Osteocyte (in vitro differentiated cells): ENCODE results near the gene WNT7B. TPM values are rescaled to one million over a fixed set of nuclear protein-coding genes. Genes with fewer than 3 reads are reported as not detected.

ENCODE experiments used
- DNase-seq: peaks from one replicate; pipeline ENCODE4 v3.0.0; 2021; ENCODE audit warnings: mixed read lengths; ENCODE audit not compliant: unreplicated experiment; ENCODE audit errors: extremely low spot score
- H3K27ac Mint-ChIP-seq: one replicate; pipeline ENCODE4 v1.8.0; 2021; ENCODE audit warnings: mild to moderate bottlenecking, mixed read lengths; ENCODE audit not compliant: unreplicated experiment
- H3K27me3 Mint-ChIP-seq: one replicate; pipeline ENCODE4 v1.8.0; 2021; ENCODE audit warnings: mixed read lengths; ENCODE audit not compliant: unreplicated experiment
- H3K36me3 Mint-ChIP-seq: one replicate; pipeline ENCODE4 v1.8.0; 2021; ENCODE audit warnings: mixed read lengths; ENCODE audit not compliant: unreplicated experiment
- H3K4me1 Mint-ChIP-seq: one replicate; pipeline ENCODE4 v1.8.0; 2021; ENCODE audit warnings: mixed read lengths; ENCODE audit not compliant: unreplicated experiment
- H3K4me3 Mint-ChIP-seq: one replicate; pipeline ENCODE4 v1.8.0; 2021; ENCODE audit warnings: mild to moderate bottlenecking, moderate library complexity, mixed read lengths; ENCODE audit not compliant: unreplicated experiment
- H3K9me3 Mint-ChIP-seq: one replicate; pipeline ENCODE4 v1.8.0; 2021; ENCODE audit warnings: mixed read lengths; ENCODE audit not compliant: unreplicated experiment
- CTCF ChIP-seq: fragments of 200-600 bp; sonication (generic); IDR thresholded peaks from 2 replicates; pipeline ENCODE4 v1.5.0; 2021; ENCODE audit warnings: antibody characterized with exemption, mild to moderate bottlenecking, moderate library complexity
- total RNA-seq: library from RNA; stranded (reverse); gene quantifications from 2 replicates; pipeline ENCODE4 v1.2.1, GENCODE V29; 2021

WNT7B gene
- total RNA-seq, 1 donor from 2014 or later, result 2.3 TPM

GRCh38 chr22:45934659-45935341 lies 42.2 kb downstream of the WNT7B start:
- DNase-seq, result no peak
- H3K36me3 Mint-ChIP-seq, result no peaks in the 10 kb centered on the region
- no peak for TF ChIP-seq CTCF
- no peak overlapping the region for H3K27ac Mint-ChIP-seq
- H3K9me3 Mint-ChIP-seq, result no peaks in the 10 kb centered on the region
- H3K4me3 Mint-ChIP-seq, result no peak overlapping the region
- H3K4me1 Mint-ChIP-seq, result peaks cover 22% of the 10 kb centered on the region
- H3K27me3 Mint-ChIP-seq, result peaks cover 9% of the 10 kb centered on the region

DNA sequence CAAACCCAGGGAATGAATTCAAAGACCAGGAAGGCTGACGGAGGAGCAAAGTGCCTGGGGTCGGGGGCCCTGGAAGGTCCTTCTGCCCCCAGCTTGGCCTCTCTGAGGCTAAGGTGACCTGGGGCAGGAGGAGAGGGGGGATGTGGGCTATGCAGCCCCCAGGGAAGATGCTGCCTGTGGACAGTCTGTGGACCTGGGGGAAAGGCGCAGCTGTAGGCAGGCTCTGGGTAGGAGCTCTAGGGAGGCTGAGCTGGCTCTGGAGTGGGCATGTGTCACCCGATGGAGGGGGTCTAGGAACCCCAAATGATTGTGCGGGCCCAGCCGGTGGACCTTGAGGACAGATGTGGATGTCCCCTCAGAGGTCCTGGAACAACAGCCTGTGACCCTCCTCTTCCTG lies 42.8 kb downstream of the WNT7B start:
- no peaks in the 10 kb centered on the region for H3K36me3 Mint-ChIP-seq
- peaks cover 7% of the 10 kb centered on the region for H3K27me3 Mint-ChIP-seq
- DNase-seq, result no peak
- peaks cover 22% of the 10 kb centered on the region for H3K4me1 Mint-ChIP-seq
- H3K9me3 Mint-ChIP-seq, result no peaks in the 10 kb centered on the region
- H3K27ac Mint-ChIP-seq, result no peak overlapping the region
- H3K4me3 Mint-ChIP-seq, result no peak overlapping the region
- no peak for TF ChIP-seq CTCF

- Mint-ChIP-seq H3K27me3 (peaks cover 7% of the 10 kb centered on the region), H3K9me3 (no peaks in the 10 kb centered on the region), H3K4me3 (no peak overlapping the region), H3K27ac (no peak overlapping the region), H3K36me3 (no peaks in the 10 kb centered on the region), H3K4me1 (peaks cover 22% of the 10 kb centered on the region)
- no peak for TF ChIP-seq CTCF
- no peak for DNase-seq
These were observed 43.3 kb downstream of the WNT7B start for GRCh38 chr22:45933506-45934167.

DNA sequence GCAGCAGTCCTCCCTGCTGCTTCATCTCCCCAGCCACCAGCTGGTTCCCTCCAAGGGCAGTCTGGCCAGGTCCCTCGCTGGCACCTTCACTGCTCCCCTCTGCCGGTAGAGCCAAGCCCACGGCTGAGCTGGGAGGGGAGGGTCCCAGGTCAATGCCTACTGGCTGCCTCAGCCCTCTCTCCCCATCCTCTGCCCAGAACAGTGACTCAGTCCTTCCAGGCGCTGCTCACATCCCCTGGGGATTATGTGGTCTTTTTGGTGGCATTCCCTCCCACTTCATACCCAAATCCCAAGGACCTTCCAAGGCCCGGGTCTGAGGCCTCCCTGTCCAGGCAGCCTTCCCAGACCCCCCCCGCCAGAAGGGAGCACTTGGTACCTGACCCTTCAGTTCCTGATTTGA lies 44.9 kb downstream of the WNT7B start:
- Mint-ChIP-seq H3K4me3 (no peak overlapping the region), H3K27me3 (peaks cover 4% of the 10 kb centered on the region), H3K36me3 (no peaks in the 10 kb centered on the region), H3K4me1 (peaks cover 24% of the 10 kb centered on the region), H3K9me3 (no peaks in the 10 kb centered on the region), H3K27ac (no peak overlapping the region)
- no peak for TF ChIP-seq CTCF
- DNase-seq, result no peak

DNA sequence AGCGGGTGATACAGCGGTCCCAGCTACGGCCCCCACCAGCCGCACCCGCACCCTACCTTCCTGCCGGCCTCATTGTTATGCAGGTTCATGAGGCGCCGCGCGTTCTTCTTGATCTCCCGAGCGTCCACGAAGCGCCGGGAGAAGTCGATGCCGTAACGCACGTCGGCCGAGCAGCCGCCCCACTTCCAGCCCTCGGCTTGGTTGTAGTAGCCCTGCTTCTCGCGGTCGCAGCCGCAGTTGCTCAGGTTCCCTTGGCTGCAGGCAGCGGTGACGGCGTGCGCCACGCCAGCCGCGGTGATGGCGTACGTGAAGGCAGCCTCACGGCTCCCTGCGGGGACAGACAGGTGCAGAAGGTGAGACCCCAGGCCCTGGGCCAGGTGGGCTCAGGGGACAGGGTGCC lies 45.9 kb downstream of the WNT7B start:
- H3K36me3 Mint-ChIP-seq, result no peaks in the 10 kb centered on the region
- DNase-seq, result no peak
- H3K4me3 Mint-ChIP-seq, result no peak overlapping the region
- peaks cover 4% of the 10 kb centered on the region for H3K27me3 Mint-ChIP-seq
- H3K9me3 Mint-ChIP-seq, result no peaks in the 10 kb centered on the region
- peaks cover 27% of the 10 kb centered on the region for H3K4me1 Mint-ChIP-seq
- H3K27ac Mint-ChIP-seq, result no peak overlapping the region
- TF ChIP-seq CTCF, result no peak
